Trophoblast cell (in vitro differentiated cells and primary cell): ENCODE data around the gene SDR42E1.

ENCODE experiments used
- DNase-seq, 2 donors: peaks; one replicate each; pipeline ENCODE4 v3.0.0-alpha.2; 2016
- H2AFZ ChIP-seq: 2 replicates; pipeline ENCODE4 v1.6.1; 2013; ENCODE audit warnings: low read length, moderate library complexity, mild to moderate bottlenecking; ENCODE audit not compliant: insufficient read depth, poor library complexity
- H2AK5ac ChIP-seq: 2 replicates; pipeline ENCODE4 v1.6.1; 2013; ENCODE audit warnings: mild to moderate bottlenecking, low read length
- H2BK120ac ChIP-seq: 2 replicates; pipeline ENCODE4 v1.6.1; 2013; ENCODE audit warnings: low read length, mild to moderate bottlenecking, moderate library complexity; ENCODE audit not compliant: insufficient read depth, poor library complexity
- H2BK12ac ChIP-seq: 2 replicates; pipeline ENCODE4 v1.6.1; 2013; ENCODE audit warnings: mild to moderate bottlenecking, low read length, moderate library complexity
- H2BK5ac ChIP-seq: 2 replicates; pipeline ENCODE4 v1.6.1; 2013; ENCODE audit warnings: low read length, low read depth, moderate library complexity, mild to moderate bottlenecking; ENCODE audit not compliant: poor library complexity
- H3K14ac ChIP-seq: 2 replicates; pipeline ENCODE4 v1.6.1; 2013; ENCODE audit warnings: mild to moderate bottlenecking, low read length
- H3K18ac ChIP-seq: 2 replicates; pipeline ENCODE4 v1.6.1; 2013; ENCODE audit warnings: mild to moderate bottlenecking, low read length
- H3K23ac ChIP-seq: 2 replicates; pipeline ENCODE4 v1.6.1; 2013; ENCODE audit warnings: low read length
- H3K27ac ChIP-seq: 2 replicates; pipeline ENCODE4 v1.5.1; 2013; ENCODE audit warnings: low read depth, mild to moderate bottlenecking, inconsistent platforms, low read length, moderate library complexity
- H3K27me3 ChIP-seq: 2 replicates; pipeline ENCODE4 v1.6.1; 2013; ENCODE audit warnings: inconsistent platforms, mild to moderate bottlenecking, low read length, moderate library complexity; ENCODE audit not compliant: insufficient read depth
- H3K36me3 ChIP-seq, 2 experiments: 1 replicate in 1 of 2; 2 replicates in 1 of 2; pipeline ENCODE4 v1.6.1; 2013; ENCODE audit warnings: low read length in 2 of 2, mild to moderate bottlenecking in 2 of 2, moderate library complexity in 1 of 2; ENCODE audit not compliant: insufficient read depth in 2 of 2, control insufficient read depth in 1 of 2
- H3K4ac ChIP-seq: 2 replicates; pipeline ENCODE4 v1.6.1; 2013; ENCODE audit warnings: low read depth, mild to moderate bottlenecking, low read length, moderate library complexity
- H3K4me1 ChIP-seq, 2 experiments: 1 replicate in 1 of 2; 2 replicates in 1 of 2; pipeline ENCODE4 v1.6.1; 2013; ENCODE audit warnings: low read length in 2 of 2, mild to moderate bottlenecking in 2 of 2, moderate library complexity in 1 of 2; ENCODE audit not compliant: insufficient read depth in 2 of 2, control insufficient read depth in 1 of 2
- H3K4me2 ChIP-seq: 2 replicates; pipeline ENCODE4 v1.6.1; 2013; ENCODE audit warnings: inconsistent platforms, mild to moderate bottlenecking, low read length, moderate library complexity
- H3K4me3 ChIP-seq: 2 replicates; pipeline ENCODE4 v1.5.1; 2013; ENCODE audit warnings: mild to moderate bottlenecking, low read depth, low read length, inconsistent platforms
- H3K79me1 ChIP-seq: one replicate; pipeline ENCODE4 v1.6.1; 2013; ENCODE audit warnings: low read length
- H3K79me2 ChIP-seq: 2 replicates; pipeline ENCODE4 v1.6.1; 2013; ENCODE audit warnings: low read length, mild to moderate bottlenecking; ENCODE audit not compliant: control insufficient read depth, insufficient read depth, poor library complexity
- H3K9ac ChIP-seq: 2 replicates; pipeline ENCODE4 v1.6.1; 2013; ENCODE audit warnings: mild to moderate bottlenecking, low read length
- H3K9me3 ChIP-seq: 2 replicates; pipeline ENCODE4 v1.6.1; 2013; ENCODE audit warnings: low read depth, mild to moderate bottlenecking, control low read depth, inconsistent platforms, low read length; ENCODE audit not compliant: insufficient read depth
- H4K12ac ChIP-seq: 2 replicates; pipeline ENCODE4 v1.6.1; 2013; ENCODE audit warnings: low read depth, mild to moderate bottlenecking, low read length, moderate library complexity
- H4K8ac ChIP-seq: 2 replicates; pipeline ENCODE4 v1.6.1; 2013; ENCODE audit warnings: low read depth, mild to moderate bottlenecking, low read length, moderate library complexity
- H4K91ac ChIP-seq: one replicate; pipeline ENCODE4 v1.6.1; 2013; ENCODE audit warnings: low read depth, mild to moderate bottlenecking, low read length, moderate library complexity
- WGBS: extraction: QIAGEN DNeasy Blood & Tissue Kit; methylation state at CpG from one replicate; pipeline ENCODE4 v1.1.7; 2013; ENCODE audit warnings: missing lambda C conversion rate; ENCODE audit not compliant: insufficient read length, insufficient coverage; ENCODE audit errors: extremely low coverage; 5-methylcytosine and 5-hydroxymethylcytosine counted together

Gene SDR42E1

GRCh38 chr16:82019535-82019934 is 8.3 kb upstream of the SDR42E1 start:
- Histone ChIP-seq H3K27me3 (no peaks in the 10 kb centered on the region), H3K4me1 (no peaks in the 10 kb centered on the region), H3K4me2 (no peak overlapping the region), H3K79me2 (no peaks in the 10 kb centered on the region), H3K79me1 (no peaks in the 10 kb centered on the region), H3K18ac (no peak overlapping the region), H3K9me3 (no peaks in the 10 kb centered on the region), H3K23ac (no peak overlapping the region), H2AFZ (no peak overlapping the region), H4K91ac (no peak overlapping the region), H2BK120ac (no peak overlapping the region), H3K4me3 (no peak overlapping the region), H3K14ac (no peak overlapping the region), H3K9ac (no peak overlapping the region), H2BK5ac (no peak overlapping the region), H3K27ac (no peak overlapping the region), H3K4ac (no peak overlapping the region), H4K8ac (no peak overlapping the region), H2AK5ac (no peak overlapping the region), H3K36me3 (no peaks in the 10 kb centered on the region), H4K12ac (no peak overlapping the region), H2BK12ac (no peak overlapping the region)
- no peak for DNase-seq
- no CpG with 5 or more reads among the region's 8 CpGs for WGBS

GRCh38 chr16:82017911-82018568 is 6.8 kb upstream of the SDR42E1 start:
- Histone ChIP-seq H4K12ac (no peak overlapping the region), H3K79me1 (no peaks in the 10 kb centered on the region), H3K36me3 (no peaks in the 10 kb centered on the region), H4K8ac (no peak overlapping the region), H2BK5ac (no peak overlapping the region), H3K4ac (no peak overlapping the region), H3K9me3 (no peaks in the 10 kb centered on the region), H3K9ac (no peak overlapping the region), H3K4me2 (no peak overlapping the region), H2AFZ (no peak overlapping the region), H3K4me3 (no peak overlapping the region), H3K18ac (no peak overlapping the region), H4K91ac (no peak overlapping the region), H3K79me2 (no peaks in the 10 kb centered on the region), H2BK12ac (no peak overlapping the region), H3K4me1 (no peaks in the 10 kb centered on the region), H2AK5ac (no peak overlapping the region), H3K27ac (no peak overlapping the region), H3K27me3 (no peaks in the 10 kb centered on the region), H3K23ac (no peak overlapping the region), H2BK120ac (no peak overlapping the region), H3K14ac (no peak overlapping the region)
- DNase-seq = no peak
- no CpG with 5 or more reads among the region's 6 CpGs for WGBS

GRCh38 chr16:82016964-82017363 is 5.7 kb upstream of the SDR42E1 start:
- Histone ChIP-seq H2BK120ac (no peak overlapping the region), H3K9ac (no peak overlapping the region), H3K14ac (no peak overlapping the region), H2BK12ac (no peak overlapping the region), H3K27ac (no peak overlapping the region), H3K79me1 (no peaks in the 10 kb centered on the region), H3K4ac (no peak overlapping the region), H2AFZ (no peak overlapping the region), H2BK5ac (no peak overlapping the region), H3K79me2 (no peaks in the 10 kb centered on the region), H3K4me3 (no peak overlapping the region), H3K23ac (no peak overlapping the region), H3K18ac (no peak overlapping the region), H4K12ac (no peak overlapping the region), H2AK5ac (no peak overlapping the region), H3K27me3 (no peaks in the 10 kb centered on the region), H3K9me3 (no peaks in the 10 kb centered on the region), H3K4me2 (no peak overlapping the region), H3K36me3 (no peaks in the 10 kb centered on the region), H4K8ac (no peak overlapping the region), H4K91ac (no peak overlapping the region), H3K4me1 (no peaks in the 10 kb centered on the region)
- no CpG with 5 or more reads among the region's 2 CpGs for WGBS
- peak in 1 of 2 donors; percentile 17 for DNase-seq

GRCh38 chr16:82016263-82016662 is 5.0 kb upstream of the SDR42E1 start:
- Histone ChIP-seq H3K27ac (no peak overlapping the region), H3K4me2 (no peak overlapping the region), H3K14ac (no peak overlapping the region), H4K91ac (no peak overlapping the region), H4K12ac (no peak overlapping the region), H2AFZ (no peak overlapping the region), H3K4me3 (no peak overlapping the region), H3K23ac (no peak overlapping the region), H2BK120ac (no peak overlapping the region), H3K79me2 (no peaks in the 10 kb centered on the region), H3K9ac (no peak overlapping the region), H4K8ac (no peak overlapping the region), H2BK12ac (no peak overlapping the region), H3K4me1 (no peaks in the 10 kb centered on the region), H3K9me3 (peaks cover 3% of the 10 kb centered on the region), H3K18ac (no peak overlapping the region), H3K4ac (no peak overlapping the region), H3K79me1 (no peaks in the 10 kb centered on the region), H2AK5ac (no peak overlapping the region), H3K36me3 (no peaks in the 10 kb centered on the region), H3K27me3 (no peaks in the 10 kb centered on the region), H2BK5ac (no peak overlapping the region)
- DNase-seq = peak in 1 of 2 donors; percentile 24
- no CpG with 5 or more reads among the region's 7 CpGs for WGBS
